VCaP (cell line): ENCODE results near the gene ALKBH5.

ENCODE experiments used
- H3K27ac ChIP-seq: fragments of 450-650 bp; 2 replicates; pipeline ENCODE4 v1.5.1; 2017
- CTCF ChIP-seq: fragments of 450-650 bp; conservative IDR thresholded peaks from 2 replicates; pipeline ENCODE4 v1.5.1; 2017; ENCODE audit warnings: mild to moderate bottlenecking, moderate library complexity

ALKBH5 gene

GRCh38 chr17:18146259-18146658 lies 37.4 kb upstream of the ALKBH5 start:
- H3K27ac ChIP-seq = no peak overlapping the region
- TF ChIP-seq CTCF = no peak

- no peak for TF ChIP-seq CTCF
- no peak overlapping the region for H3K27ac ChIP-seq
These were observed 36.6 kb upstream of the ALKBH5 start for GRCh38 chr17:18146980-18147379.

- TF ChIP-seq CTCF = no peak
These were observed 35.0 kb upstream of the ALKBH5 start for GRCh38 chr17:18148586-18148985.

GRCh38 chr17:18151290-18151689 lies 32.3 kb upstream of the ALKBH5 start:
- no peak for TF ChIP-seq CTCF
- no peak overlapping the region for H3K27ac ChIP-seq

More at GRCh38 chr17:18148586-18148985, 35.0 kb upstream of the ALKBH5 start:
- H3K27ac ChIP-seq = no peak overlapping the region

GRCh38 chr17:18155179-18155578 lies 28.4 kb upstream of the ALKBH5 start:
- no peak overlapping the region for H3K27ac ChIP-seq
- TF ChIP-seq CTCF = no peak

- H3K27ac ChIP-seq = no peak overlapping the region
- no peak for TF ChIP-seq CTCF
These were observed 27.3 kb upstream of the ALKBH5 start for GRCh38 chr17:18156171-18156975.

GRCh38 chr17:18156976-18157280 lies 26.7 kb upstream of the ALKBH5 start:
- no peak for TF ChIP-seq CTCF
- H3K27ac ChIP-seq = no peak overlapping the region
